ENCODE results near the gene ST8SIA5. TPM values are rescaled to one million over a fixed set of nuclear protein-coding genes. Genes with fewer than 3 reads are reported as not detected.

The ST8SIA5 gene
- polyA plus RNA-seq, 1 of the 3 experiments (the other 2 are of a cell fraction), result 0.08 TPM

DNA sequence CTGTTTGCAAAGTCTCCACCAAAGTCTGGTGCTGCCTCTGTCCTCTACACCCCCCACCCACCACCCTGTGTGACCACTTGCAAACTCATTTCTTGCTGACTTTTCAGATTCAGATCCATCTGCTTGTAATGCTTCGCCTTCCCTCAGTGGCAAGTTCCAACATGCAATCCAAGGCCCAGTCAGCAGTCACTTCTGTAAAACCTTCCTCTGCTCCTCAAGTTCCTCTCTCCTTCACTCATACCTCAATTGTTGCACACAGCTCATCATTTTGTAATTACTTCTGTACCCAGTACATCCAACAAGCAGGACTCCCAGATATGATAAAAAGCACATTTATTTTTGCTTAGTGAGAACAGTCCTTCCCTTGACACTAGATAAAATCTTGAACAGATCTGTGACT, 93.3 kb downstream of the ST8SIA5 start:
- Histone ChIP-seq H3K9ac (no peak overlapping the region), H3K27me3 (ENCODE audit: insufficient read depth) (no peaks in the 10 kb centered on the region; the same call in 1 of the 2 replicates), H3K4me2 (no peak overlapping the region), H3K79me2 (ENCODE audit: insufficient read depth) (no peaks in the 10 kb centered on the region), H3K36me3 (replicated peaks in 1 of 2; ENCODE audit: control insufficient read depth in 1 of 2, insufficient read depth in 2 of 2, low read length in 1 of 2) (no peaks in the 10 kb centered on the region), H2AFZ (ENCODE audit: low read depth) (no peak overlapping the region), H3K9me2 (no peaks in the 10 kb centered on the region), H4K20me1 (ENCODE audit: insufficient read depth) (no peaks in the 10 kb centered on the region), H3K4me1 (ENCODE audit: control insufficient read depth in 1 of 2, insufficient read depth in 2 of 2, low read depth in 1 of 2, low read length in 1 of 2) (no peaks in the 10 kb centered on the region), H3K4me3 (ENCODE audit: low read depth in 2 of 2, low read length in 1 of 2) (no peak overlapping the region), H3K27ac (ENCODE audit: low read depth in 2 of 2, low read length in 1 of 2) (no peak overlapping the region), H3F3A (replicated peaks; ENCODE audit: insufficient read depth) (no peaks in the 10 kb centered on the region), H3K9me3 (no peaks in the 10 kb centered on the region)
- no peak for TF ChIP-seq RXRA (IDR thresholded peaks at IDR 0.05; ENCODE audit: borderline replicate concordance, low read depth)
- TF ChIP-seq USF2 (IDR thresholded peaks at IDR 0.05; ENCODE audit: borderline replicate concordance, low read depth, low read length), result no peak
- no peak for TF ChIP-seq YY1 (IDR thresholded peaks at IDR 0.05; ENCODE audit: low read depth)
- no peak for TF ChIP-seq RFX5 (IDR thresholded peaks at IDR 0.05; ENCODE audit: low read length)
- no peak for TF ChIP-seq EP300 (IDR thresholded peaks at IDR 0.05; ENCODE audit: borderline replicate concordance in 1 of 2, low read depth in 1 of 2, low read length in 1 of 2)
- TF ChIP-seq CHD2 (IDR thresholded peaks at IDR 0.05; ENCODE audit: low read length, partially characterized antibody), result no peak
- TF ChIP-seq, protein P1, sequence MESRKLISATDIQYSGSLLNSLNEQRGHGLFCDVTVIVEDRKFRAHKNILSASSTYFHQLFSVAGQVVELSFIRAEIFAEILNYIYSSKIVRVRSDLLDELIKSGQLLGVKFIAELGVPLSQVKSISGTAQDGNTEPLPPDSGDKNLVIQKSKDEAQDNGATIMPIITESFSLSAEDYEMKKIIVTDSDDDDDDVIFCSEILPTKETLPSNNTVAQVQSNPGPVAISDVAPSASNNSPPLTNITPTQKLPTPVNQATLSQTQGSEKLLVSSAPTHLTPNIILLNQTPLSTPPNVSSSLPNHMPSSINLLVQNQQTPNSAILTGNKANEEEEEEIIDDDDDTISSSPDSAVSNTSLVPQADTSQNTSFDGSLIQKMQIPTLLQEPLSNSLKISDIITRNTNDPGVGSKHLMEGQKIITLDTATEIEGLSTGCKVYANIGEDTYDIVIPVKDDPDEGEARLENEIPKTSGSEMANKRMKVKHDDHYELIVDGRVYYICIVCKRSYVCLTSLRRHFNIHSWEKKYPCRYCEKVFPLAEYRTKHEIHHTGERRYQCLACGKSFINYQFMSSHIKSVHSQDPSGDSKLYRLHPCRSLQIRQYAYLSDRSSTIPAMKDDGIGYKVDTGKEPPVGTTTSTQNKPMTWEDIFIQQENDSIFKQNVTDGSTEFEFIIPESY (IDR thresholded peaks at IDR 0.05; ENCODE audit: borderline replicate concordance, low read depth), result no peak
- no peak for TF ChIP-seq TAF1 (IDR thresholded peaks at IDR 0.05; ENCODE audit: borderline replicate concordance, low read depth, low read length)
- TF ChIP-seq TCF12 (IDR thresholded peaks at IDR 0.05), result no peak
- no peak for TF ChIP-seq FOXJ3 (CRISPR knock-in tag; IDR thresholded peaks at IDR 0.05)
- TF ChIP-seq REST (IDR thresholded peaks at IDR 0.05; ENCODE audit: low read depth, low read length), result no peak
- TF ChIP-seq RAD21 (IDR thresholded peaks at IDR 0.05; ENCODE audit: low read length), result no peak
- TF ChIP-seq ELF1 (IDR thresholded peaks at IDR 0.05), result no peak
- TF ChIP-seq, protein P2, sequence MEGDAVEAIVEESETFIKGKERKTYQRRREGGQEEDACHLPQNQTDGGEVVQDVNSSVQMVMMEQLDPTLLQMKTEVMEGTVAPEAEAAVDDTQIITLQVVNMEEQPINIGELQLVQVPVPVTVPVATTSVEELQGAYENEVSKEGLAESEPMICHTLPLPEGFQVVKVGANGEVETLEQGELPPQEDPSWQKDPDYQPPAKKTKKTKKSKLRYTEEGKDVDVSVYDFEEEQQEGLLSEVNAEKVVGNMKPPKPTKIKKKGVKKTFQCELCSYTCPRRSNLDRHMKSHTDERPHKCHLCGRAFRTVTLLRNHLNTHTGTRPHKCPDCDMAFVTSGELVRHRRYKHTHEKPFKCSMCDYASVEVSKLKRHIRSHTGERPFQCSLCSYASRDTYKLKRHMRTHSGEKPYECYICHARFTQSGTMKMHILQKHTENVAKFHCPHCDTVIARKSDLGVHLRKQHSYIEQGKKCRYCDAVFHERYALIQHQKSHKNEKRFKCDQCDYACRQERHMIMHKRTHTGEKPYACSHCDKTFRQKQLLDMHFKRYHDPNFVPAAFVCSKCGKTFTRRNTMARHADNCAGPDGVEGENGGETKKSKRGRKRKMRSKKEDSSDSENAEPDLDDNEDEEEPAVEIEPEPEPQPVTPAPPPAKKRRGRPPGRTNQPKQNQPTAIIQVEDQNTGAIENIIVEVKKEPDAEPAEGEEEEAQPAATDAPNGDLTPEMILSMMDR (IDR thresholded peaks at IDR 0.05), result no peak
- TF ChIP-seq GATA2 (CRISPR knock-in tag; IDR thresholded peaks at IDR 0.05), result no peak
- no peak for TF ChIP-seq IRF3 (IDR thresholded peaks at IDR 0.05; ENCODE audit: low read depth, low read length)
- TF ChIP-seq RCOR1 (IDR thresholded peaks at IDR 0.05; ENCODE audit: low read length), result no peak
- POLR2A ChIA-PET, result no interaction called here
- DNase-seq, result no peak
- CTCF ChIA-PET, result interaction anchor here (15.2 to 18.6 kb wide), 2 partner anchors 385 to 490 kb away, joined by 155 to 328 read pairs; a partner anchor contains a TSS
- WGBS (ENCODE audit: low lambda C conversion rate), result 47% methylated on average over 1 of the region's 1 CpG

Measured in SK-N-SH (cell line).